SK-N-SH (cell line): ENCODE results near the gene AP3D1. TPM values are rescaled to one million over a fixed set of nuclear protein-coding genes. Genes with fewer than 3 reads are reported as not detected.

Experiments
- CTCF ChIA-PET: fragments of 300-600, 350-600 bp; formaldehyde crosslinking; extraction: SDS; loops from one replicate; lab custom pipeline; 2021; lab: Yijun Ruan, JAX
- POLR2A ChIA-PET: fragments of 350-600 bp; sonication (Branson Sonifier 250); formaldehyde crosslinking; extraction: SDS; loops from one replicate; lab custom pipeline; 2020; ENCODE audit warnings: antibody characterized with exemption, inconsistent platforms; lab: Yijun Ruan, JAX
- DNase-seq: peaks from one replicate; pipeline ENCODE4 v3.0.0; 2012
- H2AFZ ChIP-seq: fragments of 200-600 bp; sonication (generic); 2 replicates; pipeline ENCODE4 v1.8.1; 2016; ENCODE audit warnings: antibody characterized with exemption, mild to moderate bottlenecking, low read depth
- H3F3A ChIP-seq: fragments of 200-600 bp; sonication (generic); replicated peaks from 2 replicates; pipeline ENCODE3; 2016; ENCODE audit warnings: antibody characterized with exemption, mild to moderate bottlenecking; ENCODE audit not compliant: insufficient read depth
- H3K27ac ChIP-seq, 2 experiments: fragments of 200-500 bp in 1 of 2; fragments of 200-600 bp in 1 of 2; sonication (Bioruptor generic) in 1 of 2; sonication (generic), shearing (Covaris generic) in 1 of 2; 2 replicates each; pipeline versions ENCODE4 v1.5.1 to v1.6.1; 2014 to 2016; ENCODE audit warnings: low read depth in 2 of 2, inconsistent platforms in 1 of 2, low read length in 1 of 2, mild to moderate bottlenecking in 1 of 2, mixed read lengths in 1 of 2
- H3K27me3 ChIP-seq: fragments of 200-600 bp; sonication (generic), shearing (Covaris generic); 2 replicates; pipeline ENCODE4 v1.6.1; 2016; ENCODE audit warnings: mixed run types; ENCODE audit not compliant: insufficient read depth
- H3K36me3 ChIP-seq, 2 experiments: fragments of 200-500 bp in 1 of 2; fragments of 200-600 bp in 1 of 2; sonication (Bioruptor generic) in 1 of 2; sonication (generic) in 1 of 2; replicated peaks in 1 of 2; 2 replicates each; pipeline versions ENCODE3 to v1.5.1; 2014 to 2016; ENCODE audit warnings: low read length in 1 of 2, mild to moderate bottlenecking in 1 of 2; ENCODE audit not compliant: insufficient read depth in 2 of 2, control insufficient read depth in 1 of 2
- H3K4me1 ChIP-seq, 2 experiments: fragments of 200-500 bp in 1 of 2; fragments of 200-600 bp in 1 of 2; sonication (Bioruptor generic) in 1 of 2; sonication (generic), shearing (Covaris generic) in 1 of 2; 2 replicates each; pipeline versions ENCODE4 v1.5.1 to v1.6.1; 2014 to 2016; ENCODE audit warnings: low read depth in 1 of 2, low read length in 1 of 2, mixed run types in 1 of 2; ENCODE audit not compliant: insufficient read depth in 2 of 2, control insufficient read depth in 1 of 2
- H3K4me2 ChIP-seq: fragments of 200-600 bp; sonication (generic), shearing (Covaris generic); 2 replicates; pipeline ENCODE4 v1.6.1; 2017; ENCODE audit warnings: mixed run types
- H3K4me3 ChIP-seq, 2 experiments: fragments of 200-500 bp in 1 of 2; fragments of 200-600 bp in 1 of 2; sonication (Bioruptor generic) in 1 of 2; sonication (generic), shearing (Covaris generic) in 1 of 2; 2 replicates each; pipeline versions ENCODE4 v1.5.1 to v1.8.1; 2014 to 2016; ENCODE audit warnings: low read depth in 2 of 2, inconsistent platforms in 1 of 2, low read length in 1 of 2, mild to moderate bottlenecking in 1 of 2, mixed read lengths in 1 of 2, moderate library complexity in 1 of 2
- H3K79me2 ChIP-seq: fragments of 200-600 bp; sonication (generic); 2 replicates; pipeline ENCODE4 v1.8.1; 2017; ENCODE audit warnings: mild to moderate bottlenecking; ENCODE audit not compliant: insufficient read depth
- H3K9ac ChIP-seq: fragments of 200-600 bp; sonication (generic); 2 replicates; pipeline ENCODE4 v1.6.1; 2017; ENCODE audit warnings: mixed run types
- H3K9me2 ChIP-seq: fragments of 200-600 bp; sonication (generic); 2 replicates; pipeline ENCODE4 v1.6.1; 2017; ENCODE audit warnings: mixed run types
- H3K9me3 ChIP-seq: fragments of 200-600 bp; sonication (generic); 2 replicates; pipeline ENCODE4 v1.6.1; 2017; ENCODE audit warnings: mixed run types, mild to moderate bottlenecking, moderate library complexity
- H4K20me1 ChIP-seq: fragments of 200-600 bp; sonication (generic); 2 replicates; pipeline ENCODE4 v1.6.1; 2017; ENCODE audit warnings: mild to moderate bottlenecking, mixed run types; ENCODE audit not compliant: insufficient read depth
- CHD2 ChIP-seq: fragments of 150-350 bp; IDR thresholded peaks from 2 replicates; pipeline ENCODE4 v1.6.1; 2018; ENCODE audit warnings: low read length; ENCODE audit not compliant: partially characterized antibody
- FOSL2 ChIP-seq: IDR thresholded peaks from 2 replicates; pipeline ENCODE4 v1.4.0; 2012; ENCODE audit warnings: low read depth, mild to moderate bottlenecking, moderate library complexity, borderline replicate concordance
- FOXJ3 ChIP-seq: sonication (generic); formaldehyde crosslinking; IDR thresholded peaks from 2 replicates; pipeline ENCODE4 v1.5.1; 2020; ENCODE audit warnings: mild to moderate bottlenecking, missing genetic modification reagents
- FOXM1 ChIP-seq: IDR thresholded peaks from 2 replicates; pipeline ENCODE4 v1.4.0; 2012; ENCODE audit warnings: low read depth, mild to moderate bottlenecking
- GATA2 ChIP-seq: sonication (generic); formaldehyde crosslinking; IDR thresholded peaks from 2 replicates; pipeline ENCODE4 v1.5.0; 2020; ENCODE audit warnings: mild to moderate bottlenecking, missing genetic modification reagents
- JUND ChIP-seq: IDR thresholded peaks from 2 replicates; pipeline ENCODE4 v1.4.0; 2012
- MEF2A ChIP-seq: IDR thresholded peaks from 2 replicates; pipeline ENCODE4 v1.4.0; 2012; ENCODE audit warnings: low read depth, borderline replicate concordance
- MXI1 ChIP-seq: IDR thresholded peaks from 2 replicates; pipeline ENCODE4 v1.6.1; 2012; ENCODE audit warnings: mild to moderate bottlenecking, low read depth, low read length, improper control_type of control experiment
- POLR2AphosphoS5 ChIP-seq: IDR thresholded peaks from 2 replicates; pipeline ENCODE4 v1.6.1; 2012; ENCODE audit warnings: low read depth, low read length
- RAD21 ChIP-seq: IDR thresholded peaks from 2 replicates; pipeline ENCODE4 v1.6.1; 2012; ENCODE audit warnings: mild to moderate bottlenecking, low read length
- RCOR1 ChIP-seq: fragments of 150-350 bp; IDR thresholded peaks from 2 replicates; pipeline ENCODE4 v1.6.1; 2017; ENCODE audit warnings: antibody characterized with exemption, low read length
- RXRA ChIP-seq: IDR thresholded peaks from 2 replicates; pipeline ENCODE4 v1.4.0; 2012; ENCODE audit warnings: low read depth, mild to moderate bottlenecking, borderline replicate concordance
- YY1 ChIP-seq: IDR thresholded peaks from 2 replicates; pipeline ENCODE4 v1.4.0; 2012; ENCODE audit warnings: low read depth, mild to moderate bottlenecking
- WGBS: methylation state at CpG from one replicate; pipeline ENCODE4 v1.1.6; 2017; ENCODE audit warnings: low lambda C conversion rate; 5-methylcytosine and 5-hydroxymethylcytosine counted together
- polyA plus RNA-seq, 3 experiments: library from polyadenylated mRNA; depleted of rRNA; stranded (reverse); fragments of >200 nt; gene quantifications; 2 replicates each; pipeline ENCODE4 v1.2.3, GENCODE V29; 2012
- TF ChIP-seq, protein P1 (sequence below): IDR thresholded peaks from 2 replicates; pipeline ENCODE4 v1.4.0; 2012; ENCODE audit warnings: low read depth, borderline replicate concordance
- TF ChIP-seq, protein P2 (sequence below): IDR thresholded peaks from 2 replicates; pipeline ENCODE4 v1.4.0; 2012; ENCODE audit warnings: low read depth
- TF ChIP-seq, protein P3 (sequence below): fragments of 150-350 bp; IDR thresholded peaks from 2 replicates; pipeline ENCODE4 v1.6.1; 2016; ENCODE audit warnings: mild to moderate bottlenecking, low read depth, low read length

The AP3D1 gene
- polyA plus RNA-seq, 1 of the 3 experiments (the other 2 are of a cell fraction) = 127 TPM

DNA sequence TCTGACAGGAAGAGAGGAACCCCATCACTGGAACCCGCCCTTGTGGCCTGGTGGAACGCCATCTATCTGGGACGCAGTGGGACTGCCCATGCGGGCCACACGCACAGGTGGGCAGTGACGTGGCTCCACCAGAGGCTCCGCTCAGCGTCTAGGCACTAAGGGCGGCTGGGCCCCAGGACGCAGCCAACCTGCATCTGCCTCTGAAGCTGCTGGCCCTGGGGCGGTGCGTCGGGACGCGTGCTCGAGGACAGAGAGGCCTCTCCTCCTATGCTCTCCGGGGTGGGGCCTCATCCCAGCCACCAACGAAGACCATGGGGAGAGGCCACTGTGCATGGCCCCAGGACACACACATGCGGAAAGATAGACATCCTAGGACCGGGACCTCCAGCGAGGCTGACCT lies 36.5 kb downstream of the AP3D1 start:
- CTCF ChIA-PET = no interaction called here

DNA sequence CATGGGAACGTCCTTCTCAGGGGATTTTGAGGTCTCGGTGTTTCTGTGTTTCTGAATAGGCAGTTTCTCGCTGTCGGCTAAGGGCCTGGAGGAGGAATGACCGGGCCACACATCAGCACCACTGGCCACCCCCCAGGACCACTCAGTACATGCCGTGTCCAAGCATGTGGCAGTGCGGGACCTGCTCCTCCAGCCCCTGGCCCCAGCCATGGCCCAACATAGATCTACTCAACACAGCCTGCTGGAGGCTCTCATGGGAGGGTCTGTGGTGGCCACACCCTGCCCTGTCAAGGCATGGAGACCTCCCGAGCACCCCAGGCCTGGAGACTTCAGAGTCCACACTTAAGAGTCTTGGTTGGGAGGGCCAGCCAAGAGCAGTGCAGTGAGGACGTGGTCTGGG lies 37.1 kb downstream of the AP3D1 start:
- ChIA-PET POLR2A (no interaction called here), CTCF (interaction anchor here (0.9 kb wide), 1 partner anchor 20 kb away, joined by 3 read pairs; no protein-coding TSS in a partner anchor)
- no peak overlapping the region for H3K4me2 ChIP-seq
- DNase-seq = no peak
- H3K27me3 ChIP-seq = no peaks in the 10 kb centered on the region
- no peak for TF ChIP-seq FOXM1
- no peak for TF ChIP-seq POLR2AphosphoS5
- no peak for TF ChIP-seq MXI1
- no peak for TF ChIP-seq MEF2A
- TF ChIP-seq, protein P1, sequence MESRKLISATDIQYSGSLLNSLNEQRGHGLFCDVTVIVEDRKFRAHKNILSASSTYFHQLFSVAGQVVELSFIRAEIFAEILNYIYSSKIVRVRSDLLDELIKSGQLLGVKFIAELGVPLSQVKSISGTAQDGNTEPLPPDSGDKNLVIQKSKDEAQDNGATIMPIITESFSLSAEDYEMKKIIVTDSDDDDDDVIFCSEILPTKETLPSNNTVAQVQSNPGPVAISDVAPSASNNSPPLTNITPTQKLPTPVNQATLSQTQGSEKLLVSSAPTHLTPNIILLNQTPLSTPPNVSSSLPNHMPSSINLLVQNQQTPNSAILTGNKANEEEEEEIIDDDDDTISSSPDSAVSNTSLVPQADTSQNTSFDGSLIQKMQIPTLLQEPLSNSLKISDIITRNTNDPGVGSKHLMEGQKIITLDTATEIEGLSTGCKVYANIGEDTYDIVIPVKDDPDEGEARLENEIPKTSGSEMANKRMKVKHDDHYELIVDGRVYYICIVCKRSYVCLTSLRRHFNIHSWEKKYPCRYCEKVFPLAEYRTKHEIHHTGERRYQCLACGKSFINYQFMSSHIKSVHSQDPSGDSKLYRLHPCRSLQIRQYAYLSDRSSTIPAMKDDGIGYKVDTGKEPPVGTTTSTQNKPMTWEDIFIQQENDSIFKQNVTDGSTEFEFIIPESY = no peak
- TF ChIP-seq YY1 = no peak
- TF ChIP-seq JUND = no peak
- TF ChIP-seq, protein P2, sequence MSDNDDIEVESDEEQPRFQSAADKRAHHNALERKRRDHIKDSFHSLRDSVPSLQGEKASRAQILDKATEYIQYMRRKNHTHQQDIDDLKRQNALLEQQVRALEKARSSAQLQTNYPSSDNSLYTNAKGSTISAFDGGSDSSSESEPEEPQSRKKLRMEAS = no peak
- H3K9me2 ChIP-seq = no peaks in the 10 kb centered on the region
- no peak overlapping the region for H2AFZ ChIP-seq
- H3K9ac ChIP-seq = no peak overlapping the region
- no peaks in the 10 kb centered on the region for H3F3A ChIP-seq
- H3K4me3 ChIP-seq = no peak overlapping the region
- no peaks in the 10 kb centered on the region for H3K4me1 ChIP-seq
- 97% methylated on average over 6 of the region's 9 CpGs for WGBS
- H3K36me3 ChIP-seq = peaks cover 9 to 95% of the 10 kb centered on the region in 2 experiments
- H3K9me3 ChIP-seq = no peaks in the 10 kb centered on the region
- no peaks in the 10 kb centered on the region; the same call in 1 of the 2 replicates for H4K20me1 ChIP-seq
- H3K79me2 ChIP-seq = no peaks in the 10 kb centered on the region
- H3K27ac ChIP-seq = no peak overlapping the region

More for the DNA sequence above, 36.5 kb downstream of the AP3D1 start:
- Histone ChIP-seq H3K4me3 (no peak overlapping the region), H3K79me2 (0 out of 2 replicates have a peak, but pooled peaks cover 2% of the 10 kb centered on the region), H3K4me2 (no peak overlapping the region), H3K9ac (no peak overlapping the region), H3K9me2 (no peaks in the 10 kb centered on the region), H3K27me3 (no peaks in the 10 kb centered on the region), H3K9me3 (no peaks in the 10 kb centered on the region), H3K27ac (no peak overlapping the region), H3F3A (no peaks in the 10 kb centered on the region), H2AFZ (no peak overlapping the region), H3K36me3 (peaks cover 9 to 91% of the 10 kb centered on the region in 2 experiments), H4K20me1 (no peaks in the 10 kb centered on the region; the same call in 1 of the 2 replicates), H3K4me1 (no peaks in the 10 kb centered on the region)
- POLR2A ChIA-PET = no interaction called here
- 89% methylated on average over 8 of the region's 21 CpGs for WGBS
- no peak for DNase-seq
- TF ChIP-seq, protein P3, sequence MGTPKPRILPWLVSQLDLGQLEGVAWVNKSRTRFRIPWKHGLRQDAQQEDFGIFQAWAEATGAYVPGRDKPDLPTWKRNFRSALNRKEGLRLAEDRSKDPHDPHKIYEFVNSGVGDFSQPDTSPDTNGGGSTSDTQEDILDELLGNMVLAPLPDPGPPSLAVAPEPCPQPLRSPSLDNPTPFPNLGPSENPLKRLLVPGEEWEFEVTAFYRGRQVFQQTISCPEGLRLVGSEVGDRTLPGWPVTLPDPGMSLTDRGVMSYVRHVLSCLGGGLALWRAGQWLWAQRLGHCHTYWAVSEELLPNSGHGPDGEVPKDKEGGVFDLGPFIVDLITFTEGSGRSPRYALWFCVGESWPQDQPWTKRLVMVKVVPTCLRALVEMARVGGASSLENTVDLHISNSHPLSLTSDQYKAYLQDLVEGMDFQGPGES = no peak
- no peak for TF ChIP-seq RCOR1
- TF ChIP-seq CHD2 = no peak
- no peak for TF ChIP-seq FOSL2
- no peak for TF ChIP-seq RXRA
- no peak for TF ChIP-seq FOXJ3 (CRISPR knock-in tag)
- TF ChIP-seq GATA2 = no peak
- TF ChIP-seq RAD21 = no peak
- TF ChIP-seq, all 33 proteins: peak for 0
